ENCODE results near the gene STK10.

STK10 gene

DNA sequence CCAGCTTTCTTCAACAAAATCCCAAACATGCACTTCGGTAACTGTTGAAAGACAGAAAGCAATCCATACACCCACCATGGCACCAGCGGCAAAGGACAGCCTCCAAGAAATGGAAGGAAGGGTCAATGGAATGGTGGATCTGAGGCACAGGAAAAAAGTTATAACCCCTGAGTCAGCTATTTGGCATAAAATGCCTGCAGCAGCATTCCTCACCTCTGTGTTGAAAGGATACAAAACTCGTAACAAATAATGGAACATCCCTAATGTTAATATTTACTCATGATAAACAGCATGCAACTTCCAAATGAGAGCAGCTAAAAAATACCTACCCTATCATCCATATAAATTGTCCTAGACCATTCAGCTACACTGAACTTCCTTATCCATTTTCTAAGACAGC lies 191.0 kb downstream of the STK10 start:
- Histone ChIP-seq H3K27me3 (ENCODE audit: insufficient read depth, insufficient read length) (no peaks in the 10 kb centered on the region), H3K4me1 (ENCODE audit: insufficient read depth, insufficient read length) (no peaks in the 10 kb centered on the region), H3K4me3 (ENCODE audit: insufficient read length, low read depth) (no peak overlapping the region), H3K9me3 (ENCODE audit: insufficient read depth, low read length) (peaks cover 3% of the 10 kb centered on the region; the same call in 1 of the 2 replicates), H3K9ac (ENCODE audit: insufficient read length, low read depth) (no peak overlapping the region), H3K36me3 (ENCODE audit: insufficient read depth, insufficient read length, low read length) (peaks cover 17% of the 10 kb centered on the region)
- TF ChIP-seq SUZ12 (IDR thresholded peaks at IDR 0.05; ENCODE audit: extremely low read depth, insufficient read depth, insufficient read length) (no peak), YY1 (IDR thresholded peaks at IDR 0.05; ENCODE audit: insufficient read depth, insufficient read length) (no peak)
- no peak for DNase-seq (ENCODE audit: low read depth, low spot score)

DNA sequence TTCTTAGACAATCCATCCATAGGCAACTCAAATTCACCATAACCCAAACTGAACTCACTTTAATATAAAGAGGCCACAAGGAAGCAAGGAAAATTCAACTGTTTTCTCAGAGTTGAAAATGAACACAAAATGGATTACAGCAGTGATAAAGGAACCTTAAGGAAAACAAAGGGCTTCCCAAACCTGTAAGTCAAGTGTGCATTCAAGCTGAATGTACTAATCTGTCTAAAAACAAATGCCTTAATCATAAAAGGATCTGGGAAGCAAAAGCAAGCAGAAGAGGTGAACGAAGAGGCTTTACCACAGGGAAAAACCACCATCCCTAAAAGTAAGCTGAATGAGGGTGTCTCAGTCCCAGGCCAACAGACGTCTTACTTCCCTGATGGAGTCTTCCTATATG lies 195.2 kb downstream of the STK10 start:
- Histone ChIP-seq H3K36me3 (ENCODE audit: insufficient read depth, insufficient read length, low read length) (peaks cover 26% of the 10 kb centered on the region), H3K27me3 (ENCODE audit: insufficient read depth, insufficient read length) (no peaks in the 10 kb centered on the region), H3K4me1 (ENCODE audit: insufficient read depth, insufficient read length) (no peaks in the 10 kb centered on the region), H3K9ac (ENCODE audit: insufficient read length, low read depth) (no peak overlapping the region), H3K4me3 (ENCODE audit: insufficient read length, low read depth) (no peak overlapping the region), H3K9me3 (ENCODE audit: insufficient read depth, low read length) (no peaks in the 10 kb centered on the region)
- no peak for DNase-seq (ENCODE audit: low read depth, low spot score)
- TF ChIP-seq SUZ12 (IDR thresholded peaks at IDR 0.05; ENCODE audit: extremely low read depth, insufficient read depth, insufficient read length) (no peak), ZNF274 (IDR thresholded peaks at IDR 0.05; ENCODE audit: low read depth, low read length) (no peak), YY1 (IDR thresholded peaks at IDR 0.05; ENCODE audit: insufficient read depth, insufficient read length) (no peak)

DNA sequence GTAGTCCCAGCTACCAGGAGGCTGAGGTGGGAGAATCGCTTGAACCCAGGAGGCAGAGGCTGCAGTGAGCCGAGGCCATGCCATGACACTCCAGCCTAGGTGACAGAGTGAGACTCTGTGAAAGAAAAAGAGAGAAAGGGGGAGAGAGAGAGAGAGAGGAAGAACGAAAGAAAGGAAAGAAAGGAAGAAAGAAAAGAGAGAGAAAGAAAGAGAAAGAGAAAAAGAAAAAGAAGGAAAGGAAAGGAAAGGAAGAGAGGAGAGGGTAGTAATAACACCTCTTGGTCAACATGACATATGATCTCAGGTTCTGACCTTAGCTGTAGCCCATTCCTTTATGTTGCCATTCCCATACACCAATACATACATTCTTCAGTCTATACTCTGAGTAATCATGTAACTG lies 195.7 kb downstream of the STK10 start:
- Histone ChIP-seq H3K36me3 (ENCODE audit: insufficient read depth, insufficient read length, low read length) (peaks cover 26% of the 10 kb centered on the region), H3K9me3 (ENCODE audit: insufficient read depth, low read length) (no peaks in the 10 kb centered on the region), H3K4me3 (ENCODE audit: insufficient read length, low read depth) (no peak overlapping the region), H3K4me1 (ENCODE audit: insufficient read depth, insufficient read length) (no peaks in the 10 kb centered on the region), H3K27me3 (ENCODE audit: insufficient read depth, insufficient read length) (no peaks in the 10 kb centered on the region), H3K9ac (ENCODE audit: insufficient read length, low read depth) (no peak overlapping the region)
- DNase-seq (ENCODE audit: low read depth, low spot score) = no peak
- TF ChIP-seq YY1 (IDR thresholded peaks at IDR 0.05; ENCODE audit: insufficient read depth, insufficient read length) (no peak), ZNF274 (IDR thresholded peaks at IDR 0.05; ENCODE audit: low read depth, low read length) (no peak), SUZ12 (IDR thresholded peaks at IDR 0.05; ENCODE audit: extremely low read depth, insufficient read depth, insufficient read length) (no peak)
